Measurements from ENCODE around the gene ZNF121.

- no peak for TF ChIP-seq ATF3 (IDR thresholded peaks at IDR 0.05)
- TF ChIP-seq CTCF (IDR thresholded peaks at IDR 0.05; ENCODE audit: low read depth, low read length, missing input control) = no peak
- TF ChIP-seq JUND (IDR thresholded peaks at IDR 0.05) = no peak
- TF ChIP-seq REST (IDR thresholded peaks at IDR 0.05) = no peak
- no peak for TF ChIP-seq SP1 (IDR thresholded peaks at IDR 0.05)
Observed at GRCh38 chr19:9608912-9609311, 24.6 kb upstream of the ZNF121 start.
